NK-92 (cell line): ENCODE measurements around the gene TP53AIP1.

ENCODE experiments used
- DNase-seq: peaks from one replicate; lab custom pipeline; 2025; ENCODE audit not compliant: unreplicated experiment; lab: John Stamatoyannopoulos, UW

The TP53AIP1 gene

DNA sequence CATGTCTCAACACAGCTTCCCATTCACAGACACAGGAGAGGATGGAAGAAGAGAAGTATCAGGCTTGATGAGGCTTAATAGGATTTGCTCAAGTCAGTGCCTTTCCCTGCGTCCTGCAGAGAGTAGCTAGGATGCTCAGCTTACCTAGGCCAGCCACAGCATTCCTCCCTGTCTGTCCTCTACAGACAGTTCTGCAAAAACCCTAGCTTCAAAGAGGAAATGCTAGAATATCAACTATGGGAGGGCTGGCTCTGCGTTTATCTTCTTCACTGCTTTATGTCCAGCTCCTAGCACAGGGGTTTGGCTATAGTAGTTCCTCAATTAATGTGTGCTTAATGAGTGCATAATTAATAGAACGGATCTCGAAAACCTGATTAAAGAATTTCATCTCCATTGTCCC, 35.1 kb downstream of the TP53AIP1 start:
- DNase-seq: no peak

DNA sequence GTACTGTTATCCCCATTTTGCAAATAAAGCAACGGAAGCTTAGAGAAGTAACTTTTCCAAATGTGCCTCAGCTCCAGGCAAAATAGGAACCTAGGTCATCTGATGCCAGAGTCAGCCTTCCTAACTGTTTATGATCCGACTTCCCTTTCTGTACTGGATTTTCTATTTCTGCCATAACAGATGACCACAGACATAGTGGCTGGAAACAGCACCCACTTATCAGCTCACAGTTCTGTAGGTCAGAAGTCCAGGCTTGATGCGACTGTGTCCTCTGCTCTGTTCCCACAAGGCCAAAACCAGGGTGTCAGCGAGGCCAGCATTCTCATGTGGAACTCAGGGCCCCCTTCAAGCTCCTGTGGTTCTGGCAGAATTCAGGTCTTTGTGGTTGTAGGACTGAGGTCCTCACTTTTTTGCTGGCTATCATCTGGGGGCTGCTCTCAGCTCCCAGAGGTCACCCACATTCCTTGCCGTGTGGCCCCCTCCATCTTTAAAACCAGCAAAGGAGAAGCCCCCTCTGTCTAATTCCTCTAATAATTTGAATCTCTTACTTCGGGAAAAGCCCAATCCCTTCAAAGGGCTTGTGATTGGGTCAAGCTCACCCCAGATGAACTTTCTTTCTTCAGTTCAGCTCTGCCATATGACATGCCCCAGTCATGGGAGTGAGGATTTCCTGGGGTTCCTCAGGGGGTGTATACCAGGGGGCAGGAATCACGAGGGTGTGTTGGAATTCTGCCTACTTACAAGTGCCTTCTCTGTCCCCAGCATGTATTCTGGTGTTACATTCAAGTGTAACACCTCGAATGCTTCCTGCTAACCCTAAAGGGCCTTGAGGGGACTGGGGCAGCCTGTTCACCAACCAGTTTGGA, 36.3 kb downstream of the TP53AIP1 start:
- no peak for DNase-seq

DNA sequence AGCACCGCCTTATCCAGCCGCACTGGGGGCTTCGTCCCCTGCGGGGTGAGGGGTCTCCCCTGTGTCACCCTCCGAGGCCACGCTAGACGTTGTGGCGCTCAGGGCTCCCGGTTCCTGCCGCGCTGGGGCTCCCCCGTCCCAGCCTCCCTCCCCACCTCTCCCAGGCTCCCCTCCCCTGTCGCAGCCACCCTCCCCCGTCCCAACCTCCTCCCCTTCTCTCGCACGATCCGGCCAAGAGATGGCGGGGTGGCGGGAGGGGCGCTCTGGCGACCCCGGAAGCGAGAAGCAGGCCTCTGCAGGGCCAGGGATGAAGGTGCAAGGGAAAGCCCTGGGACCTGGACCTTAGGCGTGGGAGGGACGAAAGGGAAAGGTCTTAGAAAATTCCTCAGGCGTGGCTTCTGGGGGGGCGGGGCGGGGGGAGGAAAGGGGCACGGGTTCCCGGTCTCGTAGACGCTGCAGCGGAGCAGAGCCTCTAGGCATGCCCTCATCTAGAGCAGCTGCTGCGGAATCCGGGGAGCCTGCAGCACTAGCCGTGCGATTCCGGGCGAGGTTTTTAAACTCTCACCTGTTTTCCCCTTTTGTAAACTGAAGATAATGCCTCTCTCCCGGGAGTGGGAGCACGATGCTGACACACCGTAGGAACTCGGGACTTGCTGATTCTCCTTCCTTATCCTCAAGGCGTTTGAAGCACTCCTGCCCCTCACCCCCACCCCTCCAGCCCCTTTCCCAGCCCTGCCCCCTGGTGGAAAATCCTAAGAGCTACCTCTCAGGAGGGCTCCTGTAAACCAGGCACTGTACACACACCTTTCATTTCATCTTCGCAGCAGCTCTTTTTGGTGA, 37.1 kb downstream of the TP53AIP1 start:
- DNase-seq: no peak

GRCh38 chr11:128904656-128905344, 37.9 kb downstream of the TP53AIP1 start:
- no peak for DNase-seq

DNA sequence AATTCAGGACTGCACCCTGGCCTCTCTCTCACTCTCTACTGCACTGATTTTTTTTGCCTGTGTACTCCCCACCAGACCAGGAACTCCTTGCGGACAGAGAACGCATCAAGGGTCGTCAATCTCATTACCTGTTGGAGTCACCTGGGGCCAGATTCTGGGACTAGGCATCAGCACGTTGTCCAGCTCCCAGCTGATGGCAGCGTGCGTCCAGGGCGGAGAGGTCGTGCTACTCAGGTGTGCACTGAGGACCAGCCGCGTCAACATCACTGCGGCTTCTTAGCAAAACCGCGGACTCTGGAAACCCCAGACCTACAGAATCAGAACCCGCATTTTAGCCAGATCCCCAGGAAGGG, 38.4 kb downstream of the TP53AIP1 start:
- DNase-seq: no peak

- no peak for DNase-seq
These were observed 39.2 kb downstream of the TP53AIP1 start for GRCh38 chr11:128903248-128904061.

- DNase-seq: no peak
These were observed 40.1 kb downstream of the TP53AIP1 start for GRCh38 chr11:128902515-128903066.

GRCh38 chr11:128901653-128902514, 40.8 kb downstream of the TP53AIP1 start:
- DNase-seq: no peak

DNA sequence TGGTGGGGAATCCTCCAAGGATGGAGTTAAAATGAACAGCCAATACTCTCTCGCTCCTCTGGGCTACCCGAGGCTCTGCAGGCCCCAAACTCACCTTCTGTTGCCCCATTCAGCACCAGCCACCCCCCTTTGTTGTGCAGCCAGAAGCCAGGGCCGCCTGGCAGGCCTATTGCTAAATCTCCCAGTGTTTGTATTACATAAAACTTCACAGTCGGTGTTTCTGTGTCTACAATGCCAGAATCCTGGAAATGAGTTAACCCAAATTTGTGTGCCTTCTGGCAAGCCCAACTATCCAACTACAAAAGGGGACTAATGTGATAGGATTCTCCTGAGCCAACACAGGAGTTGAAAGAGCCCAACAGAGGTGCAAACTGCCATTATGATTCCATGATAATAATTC, 42.2 kb downstream of the TP53AIP1 start:
- no peak for DNase-seq

- no peak for DNase-seq
These were observed 43.9 kb downstream of the TP53AIP1 start for GRCh38 chr11:128898580-128899344.

GRCh38 chr11:128897826-128898225, 44.8 kb downstream of the TP53AIP1 start:
- DNase-seq: no peak

DNA sequence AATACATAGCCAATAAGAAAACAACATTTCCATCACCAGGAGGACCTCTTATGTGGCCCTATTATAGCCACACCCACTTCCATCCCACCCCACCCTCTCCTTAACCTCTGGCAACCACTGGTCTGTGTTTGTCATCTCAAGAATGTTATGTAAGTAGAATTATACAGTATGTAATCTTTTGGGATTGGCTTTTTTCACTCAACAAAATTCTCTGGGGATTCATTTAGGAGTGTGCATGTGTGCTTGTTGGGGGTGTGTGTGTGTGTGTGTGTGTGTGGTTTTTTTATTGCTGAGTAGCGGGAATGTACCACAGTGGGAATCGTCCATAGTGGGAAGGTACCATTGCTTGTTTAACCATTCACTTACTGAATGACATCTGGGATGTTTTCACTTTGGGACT, 46.3 kb downstream of the TP53AIP1 start:
- no peak for DNase-seq

GRCh38 chr11:128895526-128895925, 47.1 kb downstream of the TP53AIP1 start:
- DNase-seq: no peak

GRCh38 chr11:128894685-128895084, 48.0 kb downstream of the TP53AIP1 start:
- DNase-seq: no peak

DNA sequence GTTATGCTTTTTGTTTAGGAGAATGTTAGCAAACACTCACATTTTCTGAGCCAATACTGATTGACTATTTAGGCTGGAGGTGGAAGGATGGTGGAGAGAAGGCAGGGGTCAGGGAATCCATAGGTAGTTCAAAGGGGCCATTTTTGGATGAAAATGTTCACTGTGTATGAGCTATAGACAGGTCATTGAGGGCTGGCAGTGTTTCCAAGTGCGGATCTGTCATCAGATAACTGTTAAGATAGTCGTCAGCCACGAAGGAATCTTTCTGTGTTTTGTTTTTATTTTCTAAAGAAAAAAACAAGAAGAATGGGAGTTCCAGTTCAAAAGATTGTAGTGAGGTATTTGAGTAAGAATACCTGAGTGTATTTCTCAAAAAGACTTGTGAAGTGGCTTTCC, 48.4 kb downstream of the TP53AIP1 start:
- DNase-seq: no peak

GRCh38 chr11:128893578-128894285, 48.9 kb downstream of the TP53AIP1 start:
- DNase-seq: no peak

GRCh38 chr11:128892866-128893565, 49.7 kb downstream of the TP53AIP1 start:
- DNase-seq: no peak
